ENCODE results near the gene FLRT3.

- no peak for TF ChIP-seq CTCF (IDR thresholded peaks at IDR 0.05)
- no peak for TF ChIP-seq POLR2A (IDR thresholded peaks at IDR 0.05)
These were observed 4.5 kb downstream of the FLRT3 start for GRCh38 chr20:14332866-14333265.

Measured in ovary (tissue), 3 donors.